T-helper 1 cell (primary cell): ENCODE measurements around the gene FAM78A.
"Not testable (repeated sequence)": the region's sequence is repeated elsewhere in the genome, so short reads cannot be mapped to it uniquely, and the experiment has no call there.

Source experiments
- DNase-seq, 5 donors: peaks; one replicate each; pipeline ENCODE4 v3.0.0-alpha.2; 2012 to 2020

The FAM78A gene

DNA sequence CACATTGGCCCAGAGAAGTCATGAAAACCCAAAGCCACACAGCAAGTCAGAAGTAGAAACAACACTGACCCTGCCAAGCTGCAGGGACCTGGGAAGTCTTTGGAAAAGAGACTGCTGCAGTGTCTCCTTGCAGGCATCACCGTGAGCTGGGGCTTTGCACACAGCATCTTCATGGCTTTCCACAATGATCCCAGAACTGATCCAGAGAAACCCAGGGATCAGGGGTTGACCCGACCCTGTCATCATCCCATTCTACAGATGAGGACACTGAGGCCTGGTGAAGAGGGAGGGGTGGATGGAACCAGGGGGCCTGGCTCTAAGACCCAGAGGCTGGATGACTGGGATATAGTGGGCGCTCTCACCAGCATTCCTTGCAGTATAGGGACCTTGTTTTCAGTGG is 4.3 kb upstream of the FAM78A start:
- DNase-seq: no peak

DNA sequence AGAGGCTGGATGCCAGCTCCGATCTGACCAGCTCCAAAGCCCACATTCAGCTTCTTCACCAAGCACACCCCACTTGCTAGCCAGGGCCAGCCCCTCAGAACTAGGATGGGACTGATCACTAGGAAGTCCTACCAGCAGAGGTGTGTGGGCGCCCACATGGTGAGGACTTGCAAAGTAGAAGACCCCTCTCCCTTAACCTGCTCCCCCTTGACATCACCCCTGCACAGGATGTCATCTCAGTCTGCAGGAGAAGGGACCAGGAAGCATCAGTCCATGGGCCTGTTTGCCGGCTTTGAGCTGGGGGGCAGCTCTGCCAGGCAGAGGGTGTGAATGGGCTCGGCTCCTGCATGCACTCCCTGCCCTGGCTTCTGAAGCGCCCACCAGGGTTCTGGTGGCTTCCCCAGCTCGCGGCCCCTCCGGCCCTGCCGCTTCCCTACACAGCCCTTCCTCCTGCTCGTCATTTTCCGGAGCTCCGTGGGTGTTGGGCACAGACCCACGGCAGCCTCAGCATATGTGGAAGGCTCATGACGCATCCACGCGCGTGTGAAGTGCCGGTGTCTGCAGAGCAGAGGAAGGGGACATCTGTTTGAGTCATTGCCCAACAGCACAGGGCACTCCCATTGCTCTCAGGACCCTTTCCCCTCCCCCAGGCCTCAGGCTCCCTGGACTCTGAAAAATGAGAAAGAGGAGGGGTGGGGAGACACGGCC is 3.7 kb upstream of the FAM78A start:
- DNase-seq: no peak

DNA sequence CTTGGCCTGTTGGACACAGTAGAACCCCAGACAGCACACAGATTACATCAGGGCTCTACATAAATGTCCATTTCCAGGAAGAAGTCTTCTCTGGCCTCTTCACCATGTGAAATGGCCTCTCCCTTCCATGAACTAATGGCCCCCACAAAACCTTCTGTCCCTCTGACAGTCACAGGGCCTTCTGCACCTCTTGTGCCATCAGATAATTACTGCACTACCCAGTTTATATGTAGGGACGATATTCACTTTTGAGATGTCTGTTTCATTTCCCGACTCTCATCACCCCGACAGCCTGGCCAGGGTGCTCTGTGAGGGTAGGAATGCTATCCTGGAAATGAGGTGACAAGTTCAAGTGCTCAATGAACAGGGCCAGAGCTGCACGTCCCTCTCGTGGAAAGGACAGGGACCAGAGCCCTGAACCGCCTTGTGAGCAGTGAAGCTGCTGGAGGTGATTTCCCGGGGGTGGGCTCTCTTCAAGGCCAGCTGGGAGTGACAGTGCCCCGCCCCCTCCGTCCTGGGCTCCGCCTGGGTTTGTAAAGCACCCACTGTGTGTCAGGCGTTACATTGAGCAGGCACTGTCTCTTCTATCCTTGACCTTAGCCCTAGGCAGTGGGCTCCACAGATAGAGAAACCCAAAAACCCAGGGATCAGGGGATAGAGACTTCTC is 3.0 kb upstream of the FAM78A start:
- DNase-seq: no peak

DNA sequence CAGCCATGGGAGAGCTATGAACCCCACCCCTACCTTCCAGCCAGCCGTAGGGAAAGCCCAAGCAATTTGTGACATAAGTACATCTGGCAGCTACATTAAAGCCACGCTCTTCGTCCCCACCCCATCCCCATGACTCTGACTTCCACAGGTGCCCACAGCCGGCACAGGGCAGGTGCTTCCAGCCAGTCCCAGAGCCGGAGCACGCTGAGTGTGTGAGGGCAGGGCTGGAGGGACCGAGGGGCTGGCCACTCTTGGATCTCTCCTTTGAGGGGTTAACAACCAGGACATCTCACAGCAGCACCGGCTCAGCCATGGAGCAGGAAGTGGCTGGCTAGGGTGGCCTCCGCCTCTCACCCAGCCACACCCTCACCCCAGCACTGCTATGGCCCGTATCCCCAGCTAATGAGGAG is 2.4 kb upstream of the FAM78A start:
- DNase-seq: peak in 3 of 5 donors; percentile 20 to 67 (median 25)

DNA sequence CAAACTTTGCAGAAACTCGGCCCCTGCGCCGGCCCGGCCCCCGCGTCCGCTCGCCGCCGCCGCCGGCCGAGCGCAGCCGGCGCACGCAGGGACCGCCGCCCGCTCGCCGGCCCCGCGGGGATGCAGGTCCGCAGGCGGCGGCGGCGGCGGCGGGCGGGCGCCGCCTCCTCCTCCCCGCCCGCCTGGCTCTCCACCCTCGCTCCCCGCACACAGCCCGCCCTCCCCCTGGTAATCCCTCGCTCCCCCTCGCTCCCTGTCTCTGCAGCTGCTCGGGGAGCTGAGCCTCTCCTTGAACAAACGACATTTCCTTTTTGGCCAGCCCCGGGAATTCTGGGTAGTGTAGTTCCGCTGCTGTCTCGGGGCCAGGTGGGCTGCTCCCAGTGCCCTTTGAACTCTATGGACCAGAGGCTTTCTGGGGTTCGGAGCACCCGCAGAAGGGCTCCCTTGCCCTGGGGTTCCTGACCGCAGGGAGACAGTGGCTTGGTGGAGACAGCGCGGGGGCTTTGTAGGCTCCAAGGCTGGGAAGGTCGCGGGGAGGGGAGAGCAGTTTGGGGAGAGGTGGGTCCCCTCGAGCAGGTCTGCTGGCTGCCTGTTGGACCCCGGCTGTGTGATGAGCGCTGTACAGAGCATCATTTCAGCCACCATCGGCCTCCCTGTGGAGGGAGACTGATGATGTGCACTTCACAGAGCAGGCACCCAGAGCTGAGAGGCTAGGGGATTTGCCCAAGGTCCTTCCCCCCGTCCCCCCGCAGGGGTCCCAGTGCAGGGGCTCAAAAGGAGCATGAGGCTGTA is 1.8 kb upstream of the FAM78A start:
- peak; percentile 53 to 84 (median 65) for DNase-seq

DNA sequence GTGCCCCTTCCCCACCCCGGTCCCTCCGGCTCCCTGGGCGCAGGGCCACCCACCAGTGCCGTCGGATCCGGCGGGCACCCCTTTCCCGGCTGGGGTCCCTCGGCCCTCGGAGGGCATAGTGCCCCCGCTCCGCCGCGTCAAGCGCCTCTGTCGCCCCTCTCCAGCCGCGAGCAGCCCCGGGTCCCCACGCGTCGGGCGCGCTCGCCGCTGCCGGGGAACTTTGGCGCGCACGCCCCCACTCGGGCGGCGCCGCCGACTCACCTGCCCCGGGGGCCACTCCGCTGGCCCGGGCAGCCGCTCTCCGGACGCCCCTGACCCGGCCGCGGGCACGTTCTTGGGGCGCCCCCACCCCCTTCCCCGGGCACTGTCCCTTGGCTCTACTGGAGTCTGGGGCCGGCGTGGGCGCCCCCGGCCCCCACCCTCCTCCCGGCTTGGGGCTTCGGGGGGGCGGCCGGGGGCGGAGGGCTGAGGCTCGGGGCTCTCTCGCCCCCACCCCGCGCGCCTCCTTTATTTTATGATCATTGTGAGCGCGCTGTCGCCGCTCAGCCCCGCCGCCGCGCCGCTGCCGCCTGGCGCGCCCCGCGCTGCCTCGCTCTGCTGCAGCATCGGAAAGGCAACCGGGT is 1.1 kb upstream of the FAM78A start:
- peak in 1 of 5 donors; percentile 37 for DNase-seq

DNA sequence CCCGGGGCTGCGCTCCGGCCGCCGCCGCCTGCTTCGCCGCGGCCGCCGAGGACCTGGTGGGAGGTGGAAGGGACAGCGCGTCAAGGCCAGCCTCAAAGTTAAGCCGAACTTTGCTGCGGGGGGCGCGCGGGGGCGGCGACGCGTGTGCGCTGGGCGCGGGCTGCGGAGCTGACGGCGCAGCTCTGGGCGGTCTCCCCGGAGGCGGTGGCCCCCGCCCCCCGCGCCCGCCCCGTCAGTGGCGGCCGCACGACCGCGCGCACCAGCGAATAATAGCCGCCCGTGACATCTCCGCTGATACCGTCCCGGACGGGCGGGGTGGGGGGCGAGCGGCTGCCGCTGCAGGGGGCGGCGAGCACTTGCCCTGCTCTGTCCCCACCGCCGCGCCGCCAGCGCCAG is 579 bp upstream of the FAM78A start:
- DNase-seq: peak in 2 of 5 donors; percentile 41 to 54

DNA sequence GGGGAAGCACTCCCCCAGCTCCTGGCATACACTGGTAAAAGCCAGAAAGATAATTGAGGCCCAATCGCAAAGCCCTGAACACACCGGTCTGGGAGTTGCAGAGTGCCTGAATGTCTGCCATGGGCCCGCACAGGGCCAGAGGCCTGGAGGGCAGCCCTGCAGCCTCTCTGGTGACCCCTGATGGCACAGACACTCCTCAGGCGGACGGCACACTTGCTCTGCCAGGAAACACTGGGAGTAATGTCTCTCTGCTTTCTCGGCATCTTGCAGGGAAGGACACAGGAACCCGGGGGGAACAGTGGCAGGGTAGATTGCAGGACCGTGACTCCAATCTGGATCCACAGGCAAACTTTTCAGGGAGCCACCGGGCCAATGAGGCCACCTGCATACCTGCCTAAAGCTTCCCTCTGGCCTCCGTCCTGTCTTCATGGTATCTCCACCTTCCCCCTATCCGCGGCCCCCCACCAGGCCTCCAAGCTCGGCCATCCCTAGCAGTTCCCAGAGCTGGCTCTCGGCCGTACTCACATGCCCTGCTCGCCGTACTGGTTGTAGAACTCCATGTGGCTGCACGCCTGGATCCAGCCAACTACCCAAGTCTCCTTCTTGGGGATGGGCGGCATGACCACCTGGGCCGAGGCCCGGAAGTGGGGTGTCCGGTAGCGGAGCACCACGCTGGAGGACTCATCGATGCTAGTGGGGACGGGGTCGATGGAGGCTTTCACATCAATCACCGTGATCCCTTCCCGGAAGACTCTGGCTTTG is 797 bp downstream of the FAM78A start:
- DNase-seq: peak in 1 of 5 donors; percentile 51

DNA sequence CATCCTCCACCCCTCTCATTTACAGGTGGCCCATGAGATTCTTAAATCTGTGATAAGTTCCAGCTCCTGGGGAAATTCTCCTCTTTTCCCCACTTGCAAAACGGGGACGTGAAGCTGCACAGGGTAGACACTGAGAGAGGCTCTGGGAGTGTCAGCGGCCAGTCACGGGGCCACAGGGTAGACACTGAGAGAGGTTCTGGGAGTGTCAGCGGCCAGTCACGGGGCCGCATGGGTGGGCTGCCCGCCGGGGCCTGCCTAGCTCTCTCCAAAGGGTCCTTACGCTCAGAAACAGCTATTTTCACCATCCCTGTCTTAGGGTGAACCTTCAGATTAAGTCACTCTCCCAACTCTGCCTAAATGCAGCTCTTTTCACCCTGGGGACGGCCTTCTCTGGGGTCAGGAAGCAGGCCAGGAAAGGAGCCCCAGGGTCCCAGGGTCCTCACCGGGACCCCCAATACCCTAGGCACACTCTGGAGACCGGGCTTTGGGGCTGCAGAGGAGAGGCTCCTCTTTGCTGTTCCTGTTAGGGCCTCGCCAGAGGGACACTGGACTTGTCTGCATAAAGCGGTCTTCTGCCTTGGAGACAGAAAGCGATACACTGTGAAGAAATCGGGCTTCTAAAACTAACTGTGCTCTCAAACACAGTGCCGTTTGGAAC is 1.5 kb downstream of the FAM78A start:
- peak in 1 of 5 donors; percentile 36 for DNase-seq

DNA sequence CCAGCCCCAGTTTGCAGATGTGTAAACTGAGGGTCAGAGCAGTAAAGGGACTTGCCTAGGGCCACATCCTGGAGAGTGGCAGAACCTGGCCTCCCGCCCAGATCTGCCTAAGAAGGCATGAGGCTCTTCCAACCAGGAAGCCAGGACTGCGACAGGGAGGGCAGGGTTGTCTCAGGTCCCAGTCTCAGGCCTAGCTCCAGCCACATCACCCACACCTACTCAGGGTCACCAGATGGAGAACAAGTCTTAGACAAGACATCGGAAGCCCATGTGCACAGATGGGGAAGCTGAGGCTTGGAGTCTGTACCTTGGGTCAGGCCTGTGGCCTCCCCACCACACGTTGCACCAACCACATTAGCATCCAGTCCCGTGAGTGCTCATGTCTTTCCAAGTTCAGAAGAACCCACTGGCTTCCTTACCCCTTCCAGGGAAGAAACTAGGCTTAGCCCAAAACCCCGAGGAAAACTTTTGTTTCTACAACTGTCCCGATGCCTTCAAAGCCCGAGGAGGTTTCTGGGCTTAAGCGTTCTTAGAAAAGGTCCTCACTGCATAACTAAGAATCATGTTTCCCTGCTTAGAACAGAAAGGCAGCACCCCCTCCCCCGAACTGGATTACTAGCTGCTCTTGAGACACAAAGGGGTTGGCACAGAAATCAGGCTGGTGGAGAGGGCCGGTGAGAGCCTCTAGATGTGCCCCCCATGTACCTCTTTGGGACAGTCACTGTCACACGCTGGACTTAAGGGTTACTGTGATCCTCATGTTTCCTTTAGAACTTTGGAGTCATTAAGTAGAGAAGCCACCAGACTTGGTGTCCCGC is 2.2 kb downstream of the FAM78A start:
- DNase-seq: peak in 1 of 5 donors; percentile 35

DNA sequence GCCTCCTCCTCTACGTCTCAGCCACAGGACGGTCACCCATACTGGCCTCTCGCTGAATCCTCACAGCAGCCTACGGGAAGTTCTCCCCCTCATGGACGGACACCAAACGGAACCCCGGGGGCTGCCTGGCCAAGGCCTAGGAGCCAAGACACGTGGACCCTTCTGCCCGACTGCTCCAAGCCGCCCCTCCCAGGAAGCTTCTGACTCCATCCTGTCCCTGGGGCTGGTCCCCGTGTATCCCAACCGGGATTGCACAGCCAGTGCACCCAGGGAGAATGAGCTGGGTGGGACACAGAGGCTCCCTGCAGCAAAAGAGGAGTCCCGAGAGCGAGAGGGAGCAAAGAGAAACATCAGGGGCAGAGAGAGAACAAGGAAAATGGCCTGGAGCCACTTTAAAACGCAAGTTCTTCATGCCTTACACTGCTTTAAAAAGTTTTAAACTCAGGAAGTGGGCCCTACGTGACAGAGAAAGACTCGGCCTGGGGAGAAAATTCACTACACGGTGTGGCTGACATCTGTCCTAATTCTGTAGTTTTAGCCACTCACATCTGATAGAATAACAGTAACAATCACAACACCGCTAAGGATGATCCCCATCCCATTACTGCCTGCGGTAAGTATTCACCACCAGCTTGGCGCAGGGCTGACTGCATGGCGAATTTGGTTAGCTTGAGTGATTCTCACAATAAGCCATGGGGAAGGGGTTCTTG is 3.0 kb downstream of the FAM78A start:
- no peak for DNase-seq

DNA sequence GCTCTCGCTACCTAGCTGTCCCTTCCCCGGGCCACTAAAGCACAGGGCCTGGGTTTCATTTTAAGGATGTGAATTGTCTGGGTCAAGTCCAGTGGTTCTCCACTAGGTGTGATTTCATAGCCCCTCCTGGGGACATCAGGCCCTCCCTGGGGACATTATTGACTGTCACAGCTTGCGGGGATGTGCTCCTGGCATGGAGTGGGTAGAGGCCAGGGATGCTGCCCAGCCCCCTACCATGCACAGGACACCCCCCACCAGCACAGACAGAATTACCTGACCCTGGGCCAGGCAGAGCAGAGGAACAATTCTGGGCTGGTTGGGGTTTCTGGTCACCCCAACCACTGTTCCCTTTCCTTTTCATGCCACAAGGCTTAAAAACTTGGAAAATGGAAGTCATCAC is 4.1 kb downstream of the FAM78A start:
- no peak for DNase-seq

DNA sequence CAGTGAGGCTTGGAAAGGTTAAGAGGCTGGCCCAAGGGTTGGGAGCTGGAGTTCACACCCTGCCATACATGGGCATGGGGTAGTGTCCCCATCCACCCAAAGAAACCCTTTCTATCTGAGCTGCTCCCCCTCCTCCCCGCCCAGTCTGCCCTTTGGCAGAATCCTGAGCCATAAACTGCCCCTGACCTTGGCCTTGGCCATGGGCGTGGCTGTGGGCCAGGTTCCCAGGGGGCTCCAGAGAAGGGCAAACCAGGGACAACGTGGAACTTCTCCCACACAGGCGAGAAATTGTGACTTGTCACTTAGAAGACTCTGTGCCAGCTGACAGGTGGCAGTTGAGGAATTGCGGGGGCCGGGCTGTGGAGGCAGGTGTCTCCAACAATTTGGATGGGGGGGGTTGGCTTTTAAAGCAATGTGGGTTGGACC is 4.8 kb downstream of the FAM78A start:
- DNase-seq: no peak

DNA sequence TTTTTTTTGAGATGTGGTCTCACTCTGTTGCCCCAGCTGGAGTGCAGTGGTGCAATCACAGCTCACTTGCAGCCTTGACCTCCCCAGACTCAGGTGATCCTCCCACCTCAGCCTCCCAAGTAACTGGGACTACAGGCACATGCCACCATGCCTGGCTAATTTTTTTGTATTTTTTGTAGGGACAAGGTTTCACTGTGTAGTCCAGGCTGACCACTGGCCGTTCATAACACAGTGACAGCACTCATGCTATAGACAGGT is 5.4 kb downstream of the FAM78A start:
- DNase-seq: not testable (repeated sequence)

DNA sequence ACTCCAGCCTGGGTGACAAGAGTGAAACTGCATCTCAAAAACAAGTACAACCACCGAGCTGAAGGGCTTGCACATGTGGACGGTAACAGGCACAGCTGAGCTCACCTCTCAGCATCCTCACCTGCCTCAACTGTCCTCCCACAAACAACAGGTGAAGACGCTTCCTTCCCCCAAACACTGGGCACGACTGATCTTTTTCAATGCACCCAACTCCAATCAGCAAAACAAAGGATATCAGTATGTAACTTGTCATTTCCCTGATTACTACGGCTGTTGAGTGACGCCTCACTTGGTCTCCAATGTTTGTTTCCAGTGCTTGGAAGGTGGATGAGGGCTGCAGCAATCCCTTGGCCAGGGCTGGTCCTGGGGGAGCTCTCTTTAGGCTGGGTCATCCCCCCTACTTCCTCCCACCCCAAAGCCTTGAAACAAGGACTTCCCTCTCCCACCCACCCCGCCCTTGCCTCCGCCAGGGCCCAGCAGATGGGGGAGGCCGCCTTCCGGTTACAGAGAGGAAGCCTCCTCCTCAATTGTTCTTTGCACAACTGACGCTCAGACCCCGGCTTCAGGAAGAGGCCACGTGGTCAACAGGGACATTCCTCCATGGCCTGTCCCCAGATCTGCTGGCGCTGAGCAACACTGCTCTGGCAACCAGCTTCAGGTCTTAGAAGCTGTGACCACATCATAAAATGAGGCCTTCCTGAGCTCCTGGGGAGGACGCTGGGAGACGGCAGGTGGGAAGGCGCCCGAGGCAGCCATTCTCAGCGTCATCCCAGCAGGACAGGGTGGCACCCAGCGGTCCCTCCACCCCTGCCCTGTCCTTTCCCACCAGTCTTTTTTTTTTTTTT is 5.9 kb downstream of the FAM78A start:
- DNase-seq: peak in 4 of 5 donors; percentile 31 to 71 (median 37)

DNA sequence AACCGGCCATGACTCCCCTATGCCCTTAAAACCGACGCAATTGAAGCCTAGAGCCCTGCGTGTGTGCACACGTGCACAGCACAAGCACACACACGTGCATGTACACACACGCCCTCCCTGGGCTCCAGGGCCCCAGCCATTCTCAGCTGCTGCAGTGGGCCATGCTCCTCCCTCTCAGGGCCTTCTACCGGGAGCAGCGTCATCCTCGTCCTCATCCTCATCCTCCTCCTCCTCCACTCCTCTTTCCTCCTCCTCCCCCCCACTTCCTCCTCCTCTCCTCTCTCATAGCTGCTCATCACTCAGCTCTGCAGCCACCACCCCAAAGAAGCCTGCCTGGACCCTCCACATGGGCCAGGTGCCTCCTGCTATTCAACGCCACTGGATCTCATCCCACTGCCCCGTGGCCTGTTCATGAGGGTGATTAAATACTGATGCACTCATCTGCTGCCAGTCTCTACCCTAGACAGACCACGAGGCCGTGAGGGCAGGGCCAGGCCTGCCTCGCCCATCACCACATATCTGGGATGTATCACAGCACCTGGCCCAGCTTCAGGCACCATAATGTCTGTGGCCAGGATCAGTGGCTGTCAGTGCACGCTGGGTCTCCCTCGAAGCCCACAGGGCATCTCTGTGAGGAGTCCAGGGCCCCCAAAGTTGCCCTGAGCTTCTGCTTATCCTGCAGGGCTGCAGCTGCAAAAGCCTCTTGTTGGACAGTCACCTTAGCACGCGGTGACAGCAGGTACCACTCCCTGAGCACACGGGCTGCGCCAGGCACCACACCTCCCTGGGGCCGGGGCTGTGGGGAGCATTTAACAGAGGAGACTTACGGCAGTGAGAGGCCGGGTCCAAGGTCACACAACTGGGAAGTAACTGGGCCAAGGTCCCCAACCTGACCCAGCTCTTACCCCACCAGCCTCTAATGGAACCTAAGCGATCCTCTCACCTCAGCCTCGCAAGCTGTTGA is 9.8 kb downstream of the FAM78A start:
- peak in 2 of 5 donors; percentile 37 to 66 for DNase-seq

DNA sequence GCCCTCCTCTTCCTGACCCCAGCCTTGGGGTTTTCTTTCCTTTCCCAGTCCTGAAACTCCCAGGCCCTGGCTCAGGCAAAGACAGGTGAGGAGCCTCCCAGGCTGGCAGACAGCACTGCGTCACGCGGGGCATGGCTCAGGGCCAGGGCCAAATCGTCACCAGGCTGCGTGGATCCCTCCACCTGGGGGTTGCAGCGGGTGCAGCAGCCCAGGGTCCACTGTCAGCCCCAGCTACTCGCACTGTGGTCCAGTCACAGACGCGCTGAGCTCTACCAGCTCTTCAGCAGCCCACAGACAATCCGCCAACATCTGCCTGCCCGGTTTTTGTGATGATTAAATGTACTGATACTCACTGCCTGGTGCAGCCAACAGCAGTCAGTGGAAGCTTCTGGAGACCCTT is 12.1 kb downstream of the FAM78A start:
- DNase-seq: peak in 1 of 5 donors; percentile 50

DNA sequence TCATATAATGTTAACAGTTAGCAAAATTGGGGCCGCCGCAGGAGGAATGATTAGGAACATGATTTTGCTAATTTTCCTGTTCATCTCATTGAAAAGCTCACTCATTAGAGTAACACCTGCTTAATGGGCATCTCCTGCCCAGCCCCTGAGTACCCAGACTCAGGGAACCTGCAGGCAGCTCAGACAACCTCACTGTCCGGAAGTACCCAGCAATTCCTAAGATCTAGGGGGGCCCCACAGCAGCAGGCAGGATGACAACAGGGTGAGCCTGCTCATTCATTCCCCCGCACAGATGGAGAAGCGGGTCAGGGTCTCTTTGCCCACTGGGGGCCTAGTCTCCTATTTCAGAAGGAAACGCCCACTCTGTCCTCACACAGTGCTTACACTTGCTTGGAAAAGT is 12.6 kb downstream of the FAM78A start:
- DNase-seq: no peak
